ENCODE measurements around the gene SRRM2.

- TF ChIP-seq CTCF (IDR thresholded peaks at IDR 0.05) (no peak), POLR2A (IDR thresholded peaks at IDR 0.05) (no peak)
Measured at GRCh38 chr16:2741168-2741567, 11.3 kb upstream of the SRRM2 start.
